HG02981 (cell line): ENCODE data around the gene LGR5.

Experiments
- ATAC-seq: cut with Tn5 transposase; IDR thresholded peaks from one replicate; pipeline ENCODE4 v1.9.1; 2021; ENCODE audit warnings: mild to moderate bottlenecking, moderate library complexity; ENCODE audit not compliant: unreplicated experiment

Gene LGR5

GRCh38 chr12:71436696-71437095 lies 2.9 kb upstream of the LGR5 start:
- ATAC-seq: no peak

GRCh38 chr12:71438670-71439361 lies 782 bp upstream of the LGR5 start:
- no peak for ATAC-seq

- no peak for ATAC-seq
These were observed 311 bp upstream of the LGR5 start for GRCh38 chr12:71439362-71439612.

GRCh38 chr12:71440345-71440762 lies 756 bp downstream of the LGR5 start:
- no peak for ATAC-seq

DNA sequence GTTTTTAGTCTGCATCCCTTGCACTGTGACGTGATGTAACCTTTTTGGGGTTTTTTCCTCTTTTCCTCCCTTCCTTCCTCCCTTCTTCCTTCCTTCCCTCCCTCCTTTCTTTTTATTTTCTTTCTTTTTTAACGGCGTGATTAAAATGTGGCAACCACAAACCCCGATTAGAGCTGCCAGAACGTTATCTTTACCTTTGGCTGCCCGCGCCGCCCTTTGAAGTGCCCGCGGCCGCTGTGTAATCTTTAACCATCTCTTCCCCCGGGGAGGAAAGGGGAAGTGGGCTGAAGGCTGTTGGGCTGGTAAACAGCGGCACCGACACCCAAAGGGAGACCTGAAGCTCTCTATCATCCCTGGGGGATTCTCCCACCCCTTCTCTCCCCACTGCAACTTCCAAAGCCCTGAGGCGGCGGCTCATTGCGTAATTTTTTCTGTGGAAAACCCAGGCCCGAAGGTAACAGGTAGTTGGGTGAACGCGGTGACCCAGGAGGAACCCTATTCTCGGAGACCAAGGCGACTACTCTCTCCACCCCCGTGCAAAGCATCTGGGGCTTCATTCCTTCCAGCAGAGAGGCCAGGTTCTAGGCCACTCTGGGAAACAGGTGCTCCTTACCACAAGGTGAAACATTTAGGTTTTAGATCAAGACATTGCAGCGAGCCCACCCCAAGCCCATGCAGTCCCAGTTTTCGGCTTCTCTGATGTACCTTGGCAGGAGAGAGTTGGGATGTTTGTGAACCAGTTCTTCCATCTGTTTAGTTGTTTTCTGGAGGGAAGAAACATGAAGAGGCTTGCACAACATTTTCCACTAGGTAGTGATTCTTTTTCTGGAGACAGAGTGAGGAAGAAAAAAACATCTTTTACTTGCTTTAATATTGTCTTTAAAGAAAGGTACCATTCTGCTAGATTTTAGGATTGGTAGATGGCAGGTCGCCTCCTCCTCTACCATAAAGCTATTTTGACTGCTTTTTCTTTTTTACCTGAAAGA lies 1.5 kb downstream of the LGR5 start:
- peak; percentile 57 for ATAC-seq

GRCh38 chr12:71441836-71442566 lies 2.4 kb downstream of the LGR5 start:
- no peak for ATAC-seq

GRCh38 chr12:71442567-71442931 lies 3.0 kb downstream of the LGR5 start:
- ATAC-seq: no peak

DNA sequence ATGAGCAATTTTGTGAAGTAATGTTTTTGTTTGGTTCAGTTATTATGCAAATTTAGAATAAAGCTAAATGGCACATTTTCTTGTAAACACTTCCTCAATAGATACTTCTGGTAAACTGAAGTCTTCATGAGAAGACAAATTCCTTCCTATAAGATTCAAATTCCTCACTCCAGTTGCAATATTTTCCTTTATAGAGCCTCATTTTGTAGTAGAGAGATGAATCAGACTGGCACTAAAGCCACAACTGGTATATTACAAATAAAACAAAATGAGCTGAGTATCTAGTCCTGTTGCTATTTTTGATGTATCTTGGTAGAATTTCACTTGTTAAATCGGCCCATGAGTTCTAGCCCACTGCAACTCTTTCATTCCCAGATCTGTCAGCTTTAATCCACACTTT lies 5.5 kb downstream of the LGR5 start:
- ATAC-seq: no peak

DNA sequence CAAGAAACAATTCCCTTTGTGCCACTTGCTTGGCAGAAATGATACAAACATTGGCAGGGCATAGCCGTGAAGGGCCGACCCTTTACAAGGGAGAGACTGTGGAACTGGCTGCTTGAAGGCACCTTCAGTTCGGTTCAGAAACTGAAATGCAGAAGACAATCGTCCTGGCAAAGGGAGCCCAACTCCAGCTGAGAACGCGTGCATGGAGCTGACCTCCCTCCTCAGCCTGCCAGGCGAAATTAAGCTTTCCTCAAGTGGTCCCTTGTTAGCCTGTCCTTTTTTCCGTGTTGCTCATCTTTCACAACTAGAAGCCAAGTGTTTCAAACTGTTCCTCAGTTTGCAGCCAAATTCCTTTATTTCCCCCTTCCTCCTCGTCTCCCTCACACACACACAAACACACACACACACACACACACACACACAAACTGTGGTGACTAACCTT lies 8.1 kb downstream of the LGR5 start:
- no peak for ATAC-seq

- ATAC-seq: no peak
These were observed 8.6 kb downstream of the LGR5 start for GRCh38 chr12:71448150-71448581.

GRCh38 chr12:71449373-71450070 lies 9.9 kb downstream of the LGR5 start:
- no peak for ATAC-seq

DNA sequence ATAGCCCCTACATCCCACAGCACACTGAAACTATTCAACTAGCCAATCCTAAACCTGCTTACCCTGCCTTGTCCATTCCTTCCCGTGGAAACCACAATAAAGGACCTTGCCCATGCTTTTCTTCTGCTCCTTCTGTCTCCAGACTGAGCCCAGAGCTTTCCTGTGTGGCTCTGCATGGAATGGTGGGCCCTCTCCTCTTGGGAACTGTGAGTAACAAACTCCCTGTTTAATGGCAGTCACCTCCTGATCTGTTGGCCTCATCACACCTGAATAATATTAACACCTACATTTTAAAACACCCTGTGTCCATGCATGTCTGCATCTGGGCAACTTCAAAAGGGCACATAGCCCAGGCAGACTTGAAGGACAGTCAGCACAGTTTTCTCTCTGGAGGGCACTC lies 12.4 kb downstream of the LGR5 start:
- no peak for ATAC-seq

DNA sequence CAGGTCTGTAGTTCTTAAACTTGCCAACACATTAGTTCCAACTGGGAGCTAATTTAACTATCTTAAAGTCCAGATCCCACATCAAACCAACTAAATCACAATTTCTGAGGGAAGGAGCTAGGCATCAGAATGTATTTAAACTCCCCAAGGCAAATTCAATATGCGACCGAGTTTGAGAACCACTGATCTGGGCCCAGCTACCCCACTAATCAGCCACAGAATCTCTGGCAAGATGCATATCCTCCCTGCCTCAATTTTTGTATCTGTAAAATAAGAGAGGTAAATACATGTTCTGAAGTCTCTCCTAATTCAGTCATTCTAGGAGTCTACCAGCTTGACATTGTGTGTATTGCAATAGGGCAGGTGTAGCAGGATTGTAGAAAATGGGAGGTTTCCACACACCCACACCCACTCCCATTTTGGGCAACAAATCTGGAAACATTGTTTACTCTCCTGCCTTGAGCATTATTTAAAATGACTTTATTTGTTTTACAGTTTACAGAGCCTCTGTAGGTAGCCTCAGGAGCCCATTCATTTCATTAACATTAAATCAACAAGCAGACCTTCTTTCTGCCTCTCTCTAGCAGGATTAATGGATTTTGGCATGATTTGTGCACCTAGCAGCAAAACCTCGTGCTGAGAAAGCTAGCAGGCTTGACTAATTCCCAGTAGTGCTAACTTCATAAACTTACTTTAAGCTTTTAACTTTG lies 15.6 kb downstream of the LGR5 start:
- ATAC-seq: no peak

DNA sequence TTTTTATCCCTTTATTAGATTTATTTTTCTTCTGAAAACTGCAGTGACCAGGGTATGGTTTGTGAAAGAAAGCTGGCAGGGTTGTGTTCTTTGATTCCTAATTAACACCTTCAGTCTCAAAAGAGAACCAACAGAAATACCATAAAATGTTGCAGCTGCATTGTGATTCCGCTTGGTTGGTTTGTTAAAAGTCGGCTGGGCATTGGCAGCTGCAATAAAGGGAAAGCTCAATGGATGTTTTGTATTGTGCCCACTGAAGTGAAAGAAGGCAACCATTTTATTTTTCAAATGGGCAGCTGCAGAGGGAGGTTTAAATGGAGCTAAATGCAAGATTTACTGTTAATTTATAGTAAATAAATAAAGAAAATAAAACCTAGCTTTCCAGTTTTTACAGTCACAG lies 16.7 kb downstream of the LGR5 start:
- ATAC-seq: no peak

DNA sequence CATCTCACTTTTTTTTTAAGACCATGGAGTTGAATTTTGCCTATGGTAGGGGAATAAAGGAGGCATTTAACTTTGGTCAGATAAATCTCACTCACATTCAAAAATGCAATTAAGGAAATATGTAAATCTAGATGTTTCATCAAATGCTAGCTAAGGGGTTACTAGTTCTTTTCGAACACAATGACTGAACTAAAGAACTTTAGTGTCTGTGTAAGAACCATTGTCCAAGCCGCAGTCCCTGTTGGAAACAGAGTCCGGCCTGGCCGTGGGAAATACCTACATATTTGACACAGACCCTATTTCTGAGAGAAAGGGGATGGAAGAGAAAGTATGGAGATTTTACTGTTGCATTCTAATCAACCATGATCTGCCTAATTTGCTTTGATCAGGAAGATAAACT lies 17.4 kb downstream of the LGR5 start:
- ATAC-seq: no peak

GRCh38 chr12:71460318-71460717 lies 20.7 kb downstream of the LGR5 start:
- no peak for ATAC-seq

DNA sequence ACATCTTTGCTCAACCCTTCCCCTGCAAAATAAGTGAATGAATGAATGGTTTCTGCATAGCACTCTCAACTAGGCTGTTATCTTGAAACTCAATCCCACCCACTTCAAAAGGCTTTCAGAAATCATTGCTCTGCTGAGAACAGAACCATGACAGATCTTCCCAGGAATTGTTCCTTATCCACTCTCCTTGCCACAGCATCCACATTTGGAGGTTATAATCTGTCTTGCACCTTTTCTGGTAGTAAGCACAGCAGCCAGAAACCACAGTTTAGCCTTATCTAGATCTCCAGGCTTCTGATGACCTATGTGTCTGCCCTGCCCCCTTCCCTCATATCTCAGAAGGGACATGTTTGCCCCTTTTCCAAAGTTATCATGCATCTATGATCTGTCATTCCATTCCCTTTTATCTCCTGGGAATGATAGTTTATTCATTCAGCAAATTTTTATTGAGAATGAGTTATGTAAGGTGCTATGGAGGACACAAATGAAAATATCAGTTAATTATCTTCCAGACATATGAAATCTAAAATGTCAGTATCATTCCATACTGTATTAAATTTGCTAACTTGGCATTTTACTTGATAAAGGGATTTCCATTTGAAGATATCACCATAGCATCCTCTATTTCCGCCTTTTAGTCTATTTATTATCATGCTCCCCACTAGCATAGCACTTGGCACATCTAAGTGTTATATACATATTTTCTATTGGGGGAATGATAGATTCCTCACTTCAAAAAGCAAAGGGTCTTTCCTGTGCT lies 21.4 kb downstream of the LGR5 start:
- ATAC-seq: no peak

- no peak for ATAC-seq
These were observed 22.3 kb downstream of the LGR5 start for GRCh38 chr12:71461787-71462328.

DNA sequence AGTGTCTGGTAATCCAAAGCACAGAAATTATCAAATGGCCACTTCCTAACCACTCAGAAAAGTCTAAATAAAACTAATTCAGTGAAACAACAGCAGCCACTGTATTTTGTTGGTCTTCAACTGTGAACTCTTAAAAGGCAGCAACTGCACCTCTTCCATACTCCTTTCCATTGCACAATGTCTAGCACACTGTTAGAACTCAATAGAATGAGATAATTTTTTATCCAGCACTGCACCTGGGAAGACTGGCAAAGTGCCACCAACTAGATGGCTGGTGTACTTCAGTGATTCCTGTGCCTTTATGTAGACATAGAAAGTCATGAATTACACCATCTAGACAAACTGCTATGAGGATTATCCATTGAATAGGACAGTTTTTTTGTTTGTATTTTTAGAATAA lies 26.2 kb downstream of the LGR5 start:
- no peak for ATAC-seq
